Fibroblast of peridontal ligament (primary cell): ENCODE results near the gene NCAM2.

ENCODE experiments used
- DNase-seq: peaks from one replicate; pipeline ENCODE4 v3.0.0-alpha.2; 2010; ENCODE audit errors: extremely low read depth

The NCAM2 gene

DNA sequence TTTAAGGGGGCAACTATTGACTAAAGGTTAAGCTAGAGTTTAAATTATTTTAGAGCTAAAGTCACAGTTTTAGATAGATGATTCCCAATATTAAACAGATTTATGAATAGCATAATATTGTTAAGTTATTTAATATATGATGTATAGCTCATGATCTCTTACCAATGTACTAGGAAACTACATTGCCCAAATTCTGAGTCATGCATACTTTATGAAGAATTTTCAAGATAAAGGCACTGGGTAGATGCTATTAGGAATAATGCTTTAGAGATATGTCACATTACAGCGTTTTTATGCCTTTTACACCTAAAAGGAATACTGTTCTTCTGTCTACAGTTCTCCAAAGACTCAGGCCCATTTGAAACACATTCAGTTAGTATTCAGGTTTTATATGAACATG, 215.1 kb downstream of the NCAM2 start:
- DNase-seq: no peak

DNA sequence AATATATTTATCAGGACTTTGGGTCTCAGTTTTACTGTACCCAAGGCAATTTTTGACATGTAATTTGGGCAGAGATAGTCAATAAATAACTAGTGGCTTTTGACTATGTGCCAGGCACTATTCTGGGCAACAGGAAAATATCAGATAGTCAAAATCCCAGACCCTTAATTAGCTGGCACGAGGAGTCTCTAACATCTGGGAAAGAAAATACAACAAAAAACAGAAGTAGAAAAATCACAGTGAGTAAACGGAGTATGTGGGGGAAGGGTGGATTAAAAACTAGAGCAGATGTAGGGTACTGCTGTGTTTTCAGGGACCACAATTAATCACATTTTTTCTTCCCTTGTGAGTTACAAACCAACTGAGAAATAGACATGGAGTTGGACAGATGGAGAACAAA, 217.8 kb downstream of the NCAM2 start:
- no peak for DNase-seq

DNA sequence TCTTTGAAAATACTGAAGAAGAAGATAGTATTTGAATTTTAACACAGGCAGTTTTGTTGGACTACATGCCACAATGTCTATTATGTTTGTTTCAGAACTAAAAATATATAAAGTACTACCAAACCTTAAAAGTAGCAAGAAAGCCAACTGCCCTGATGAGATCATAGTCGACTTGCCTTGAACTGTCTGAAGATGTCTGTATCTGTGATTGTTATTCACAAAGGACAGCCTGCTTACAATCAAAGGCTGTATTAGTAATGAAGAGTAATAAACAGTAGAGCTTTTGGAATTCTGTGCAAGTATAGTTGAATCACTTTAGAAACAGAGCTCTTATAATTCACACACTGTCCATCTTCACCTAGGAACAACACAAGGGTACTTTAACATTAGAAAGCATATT, 228.3 kb downstream of the NCAM2 start:
- DNase-seq: no peak

DNA sequence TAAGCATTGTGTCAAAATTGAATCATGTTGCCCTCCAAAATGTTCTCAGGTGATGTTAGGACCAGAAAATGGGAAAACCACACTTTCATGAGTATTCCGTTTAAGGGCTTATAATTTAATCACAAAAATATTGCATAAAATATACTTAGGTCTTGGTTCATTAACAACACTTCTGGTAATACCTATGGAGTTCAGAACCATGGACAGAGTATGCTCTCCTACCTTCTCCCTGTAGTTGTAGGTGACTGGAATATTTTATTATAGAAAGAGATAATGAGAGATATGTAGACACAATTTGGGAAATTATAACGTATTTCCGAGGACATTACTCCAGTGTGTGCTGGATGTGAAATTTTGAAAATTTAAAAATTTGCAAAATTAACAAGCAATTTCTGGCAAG, 232.5 kb downstream of the NCAM2 start:
- no peak for DNase-seq

DNA sequence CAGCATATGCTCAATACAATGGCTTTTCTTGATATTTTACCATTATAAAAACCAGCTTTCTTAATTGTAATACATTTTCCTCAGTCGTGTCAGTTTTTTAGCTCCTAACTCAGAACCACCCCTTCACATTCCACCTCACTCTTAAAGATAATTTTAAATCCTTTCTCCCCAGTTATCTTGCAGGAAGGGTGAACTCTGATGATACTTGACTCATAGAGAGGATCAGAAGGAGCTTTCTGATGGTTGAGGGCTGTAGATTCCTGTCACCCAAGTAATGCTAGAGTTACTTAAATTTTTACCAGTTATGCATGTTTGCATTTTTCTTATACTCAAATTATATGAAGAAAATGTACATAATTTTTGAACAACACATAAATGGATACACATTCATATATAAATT, 233.7 kb downstream of the NCAM2 start:
- DNase-seq: no peak

DNA sequence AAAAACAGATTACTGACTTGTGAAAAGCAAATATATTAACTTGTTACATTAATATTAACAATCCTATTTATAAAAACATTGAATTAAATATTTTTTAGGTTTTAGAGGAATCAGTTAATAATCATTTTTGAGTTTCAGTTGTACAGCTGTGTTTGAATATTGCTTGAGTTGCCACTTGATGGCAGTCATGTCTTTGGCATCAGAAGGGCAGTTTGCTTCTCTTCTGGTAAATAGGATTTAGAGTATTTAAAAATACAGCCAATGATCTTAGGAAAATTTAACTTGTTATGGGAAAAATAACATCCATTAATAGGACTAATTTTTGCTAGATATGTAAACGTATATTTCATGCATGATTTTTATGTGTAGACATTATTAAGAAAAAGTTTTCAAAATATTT, 234.1 kb downstream of the NCAM2 start:
- peak; percentile 82 for DNase-seq

DNA sequence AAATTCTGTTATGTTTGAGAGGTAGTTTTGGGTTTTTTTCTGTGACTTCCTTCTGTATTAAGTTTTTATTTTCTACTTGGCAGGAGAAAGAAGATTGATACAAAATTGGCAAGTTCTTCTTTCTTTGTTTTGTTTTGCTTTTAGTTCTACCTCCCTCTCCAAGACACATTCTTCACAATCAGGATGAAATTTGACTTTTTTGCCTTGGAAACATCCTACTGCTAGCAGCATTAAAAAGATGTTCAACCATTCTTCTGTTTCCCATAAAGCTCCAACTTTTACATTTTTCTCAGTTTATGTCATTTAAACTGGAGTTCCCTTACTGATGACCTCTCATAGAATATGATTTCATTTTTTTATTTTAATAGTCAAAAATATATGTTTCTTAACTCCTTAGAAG, 234.8 kb downstream of the NCAM2 start:
- DNase-seq: peak; percentile 54

DNA sequence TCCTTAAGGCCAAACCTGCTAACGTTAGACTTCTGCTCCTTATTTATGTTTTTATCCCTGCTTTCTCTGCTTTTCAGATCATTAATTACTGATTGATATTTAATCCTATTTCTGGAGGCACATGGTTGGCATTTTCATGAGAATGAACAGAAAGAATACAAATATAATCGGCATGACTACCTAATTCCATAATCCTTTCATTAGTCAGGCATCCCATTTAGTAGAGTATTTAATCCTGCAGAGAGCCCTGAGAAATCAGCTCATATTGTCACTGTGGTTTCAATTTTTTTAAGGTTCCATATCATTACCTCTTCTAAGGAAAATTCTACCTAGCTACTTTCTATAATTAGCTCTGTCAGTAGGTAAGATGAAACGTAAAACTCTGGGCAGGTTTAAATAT, 238.8 kb downstream of the NCAM2 start:
- no peak for DNase-seq

DNA sequence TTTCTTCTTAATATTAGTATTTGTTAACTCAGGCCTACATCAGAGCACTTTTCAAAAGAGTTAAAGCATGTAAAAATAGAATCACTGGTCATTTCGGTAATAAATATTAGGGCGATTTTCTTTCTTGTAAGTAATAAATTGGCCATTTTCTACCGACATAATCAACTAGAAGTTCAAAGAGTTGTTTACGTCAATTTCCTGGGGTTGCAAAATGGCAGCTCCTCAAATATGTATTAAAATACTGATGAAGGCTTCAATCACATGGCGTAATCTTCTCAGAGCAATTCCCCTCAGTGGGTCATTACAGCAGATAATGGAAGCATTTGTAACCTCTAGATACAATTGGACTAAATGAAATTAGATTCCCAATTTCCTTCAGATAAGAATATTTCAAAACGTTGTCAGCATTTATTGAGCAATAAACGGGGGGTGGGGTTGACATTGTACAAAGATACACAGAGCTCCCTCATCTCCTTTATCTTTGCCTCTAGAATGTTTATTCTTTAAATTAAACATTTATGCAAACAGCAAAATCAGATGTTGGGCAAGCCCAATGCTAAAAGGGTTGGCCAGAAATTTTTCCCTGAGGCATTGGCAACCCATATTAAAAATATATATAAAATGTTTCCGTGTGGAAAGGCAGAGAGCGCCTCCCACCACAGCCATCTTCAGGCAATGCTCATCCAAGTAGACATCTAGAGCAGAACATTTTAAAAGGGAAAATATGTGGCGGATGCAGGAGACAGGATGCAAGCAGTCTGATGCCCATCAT, 240.6 kb downstream of the NCAM2 start:
- DNase-seq: no peak

DNA sequence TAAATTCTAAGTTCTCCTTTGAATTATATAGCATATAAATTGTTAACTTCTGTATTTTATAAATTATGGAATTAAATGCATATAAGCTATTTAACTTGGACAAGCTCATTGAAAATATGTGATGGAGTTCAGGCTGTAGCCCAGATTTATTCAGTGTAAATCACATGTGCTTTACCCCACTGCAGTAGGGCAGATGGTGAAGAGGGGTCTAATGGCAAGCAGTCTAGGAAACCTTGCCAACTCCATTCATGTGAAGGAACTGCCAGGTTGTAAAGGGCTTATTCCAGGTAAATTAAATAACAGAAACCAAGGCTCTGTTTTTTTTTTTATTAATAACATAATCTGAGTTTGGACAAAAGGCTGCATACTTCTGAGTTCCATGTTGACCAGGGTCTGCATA, 243.2 kb downstream of the NCAM2 start:
- no peak for DNase-seq

DNA sequence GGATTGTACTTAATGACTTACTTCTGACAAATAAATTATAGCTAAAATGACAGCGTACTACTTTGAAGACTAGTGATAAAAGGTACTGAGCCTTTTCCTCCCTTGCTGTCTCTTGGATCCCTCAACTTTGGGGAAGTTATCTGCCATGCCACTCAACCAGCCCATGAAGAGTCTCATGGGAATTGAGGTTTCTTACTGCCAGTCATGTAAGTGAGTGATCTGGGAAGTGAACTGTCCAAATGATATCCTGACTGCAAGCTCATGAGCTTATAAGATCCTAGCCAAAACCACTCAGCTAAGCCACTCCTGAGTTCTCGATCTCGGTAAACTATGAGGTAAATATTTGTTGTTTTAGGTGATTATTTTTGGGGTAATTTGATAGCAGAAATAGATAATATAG, 247.8 kb downstream of the NCAM2 start:
- no peak for DNase-seq

DNA sequence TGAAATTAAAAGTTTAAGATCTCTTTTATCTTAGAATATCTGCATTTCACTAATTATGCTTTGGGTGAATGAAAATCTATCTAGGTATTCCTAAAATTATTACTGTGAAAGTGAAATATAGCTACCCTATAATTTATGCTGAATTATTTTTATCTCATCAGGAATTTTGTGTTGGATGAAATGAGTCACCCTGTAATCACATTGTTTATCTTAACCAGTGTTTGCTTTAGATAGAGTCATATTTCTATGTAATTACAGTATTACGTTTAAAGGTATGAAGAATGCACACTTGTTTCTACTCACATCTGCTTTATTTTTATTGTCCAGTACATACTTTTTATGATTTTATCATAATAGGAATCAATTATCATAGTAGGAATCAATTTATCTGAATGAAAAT, 249.2 kb downstream of the NCAM2 start:
- peak; percentile 28 for DNase-seq

DNA sequence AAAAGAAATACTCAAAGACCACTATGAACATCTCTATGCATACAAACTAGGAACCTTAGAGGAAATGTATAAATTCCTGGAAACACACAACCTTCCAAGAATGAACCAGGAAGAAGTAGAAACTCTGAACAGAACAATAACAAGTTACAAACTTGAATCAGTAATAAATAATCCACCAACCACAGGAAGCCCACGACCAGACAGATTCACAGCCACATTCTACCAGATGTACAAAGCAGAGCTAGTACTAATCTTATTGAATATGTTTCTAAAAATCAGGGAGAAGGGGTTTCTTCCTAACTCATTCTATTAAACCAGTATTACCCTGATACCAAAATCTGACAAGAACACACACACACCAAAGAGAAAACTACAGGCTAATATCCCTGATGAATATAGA, 263.8 kb downstream of the NCAM2 start:
- DNase-seq: no peak

DNA sequence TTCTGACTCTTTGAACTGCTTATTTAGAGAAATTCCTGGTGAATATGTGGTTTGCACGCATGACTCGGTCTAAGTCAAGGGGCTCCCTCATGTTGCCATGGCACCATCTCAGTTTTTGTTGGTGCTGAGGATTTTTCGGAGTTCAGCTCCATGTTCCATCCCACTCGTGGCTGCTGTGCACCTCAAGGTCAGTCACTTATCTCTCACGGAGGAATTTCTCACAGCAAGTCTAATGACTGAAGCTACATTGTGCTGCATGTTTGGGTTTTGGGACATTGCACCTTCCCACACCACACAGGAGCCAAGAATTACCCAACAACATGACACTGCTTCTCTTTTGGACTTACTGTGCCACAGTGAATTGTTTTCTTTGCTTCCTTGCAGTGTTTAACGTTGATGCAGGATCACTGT, 269.9 kb downstream of the NCAM2 start:
- peak; percentile 61 for DNase-seq

DNA sequence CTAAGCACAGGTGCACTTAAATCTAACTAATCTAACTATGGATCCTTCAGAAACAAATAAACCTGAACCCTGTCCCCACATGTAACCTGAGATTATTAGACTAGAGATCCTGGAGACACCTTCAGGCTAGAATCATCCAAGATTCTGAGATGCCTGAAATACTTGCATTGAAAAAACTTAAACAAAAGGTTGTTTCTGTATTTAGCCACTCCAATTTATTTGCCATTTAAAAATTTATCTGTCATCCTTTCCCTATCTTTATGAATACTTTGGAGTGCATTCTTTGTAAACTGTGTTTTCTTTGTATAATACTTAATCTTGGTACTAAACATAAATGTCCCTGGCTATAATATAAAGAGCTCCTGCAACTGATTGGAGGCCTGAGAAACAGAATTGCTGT, 270.7 kb downstream of the NCAM2 start:
- DNase-seq: no peak

DNA sequence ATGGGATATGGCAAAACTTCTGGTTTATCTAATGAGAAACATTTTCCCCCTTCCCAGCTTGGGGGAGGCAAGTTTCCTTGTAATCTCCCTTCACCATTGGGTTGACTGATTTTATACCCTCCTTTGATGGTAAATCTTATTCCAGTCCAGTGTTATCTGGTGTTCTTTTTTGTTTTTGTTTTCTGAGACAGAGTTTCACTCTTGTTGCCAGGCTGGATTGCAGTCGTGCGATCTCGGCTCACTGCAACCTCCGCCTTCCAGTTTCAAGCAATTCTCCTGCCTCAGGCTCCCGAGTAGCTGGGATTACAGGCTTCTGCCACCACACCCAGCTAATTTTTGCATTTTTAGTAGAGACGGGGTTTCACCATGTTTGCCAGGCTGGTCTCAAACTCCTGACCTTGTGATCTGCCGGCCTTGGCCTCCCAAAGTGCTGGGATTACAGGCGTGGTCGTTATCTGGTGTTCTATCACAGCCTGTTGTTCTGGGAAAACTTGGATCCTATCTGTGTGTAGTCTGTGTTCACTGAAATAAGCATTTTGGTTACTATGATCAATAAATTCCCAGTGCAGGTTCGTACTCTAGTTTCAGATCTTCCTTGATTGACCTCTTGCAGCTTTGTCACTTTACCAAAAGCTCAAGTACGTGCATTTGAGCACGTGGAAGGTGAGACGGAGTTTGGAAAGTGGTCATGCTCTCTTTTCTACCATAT, 281.1 kb downstream of the NCAM2 start:
- DNase-seq: no peak

DNA sequence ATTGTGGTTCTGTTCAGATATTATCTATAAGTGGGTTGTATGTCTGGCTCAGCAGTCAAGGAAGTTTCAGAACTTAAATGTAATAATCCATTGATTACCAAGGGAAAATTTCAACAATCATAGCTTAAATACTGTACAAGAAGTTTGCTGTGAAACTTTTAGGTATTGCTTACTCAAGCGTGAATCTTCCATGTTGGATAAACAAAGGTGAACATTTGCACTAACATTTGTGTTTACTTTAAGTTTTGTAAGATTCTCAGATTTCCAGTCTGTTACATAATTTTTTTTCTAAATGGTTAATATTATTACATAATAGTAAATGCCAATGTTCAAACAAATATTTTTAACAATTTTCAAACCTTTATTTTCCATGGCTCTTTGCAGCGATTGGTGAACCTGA, 285.6 kb downstream of the NCAM2 start:
- no peak for DNase-seq

DNA sequence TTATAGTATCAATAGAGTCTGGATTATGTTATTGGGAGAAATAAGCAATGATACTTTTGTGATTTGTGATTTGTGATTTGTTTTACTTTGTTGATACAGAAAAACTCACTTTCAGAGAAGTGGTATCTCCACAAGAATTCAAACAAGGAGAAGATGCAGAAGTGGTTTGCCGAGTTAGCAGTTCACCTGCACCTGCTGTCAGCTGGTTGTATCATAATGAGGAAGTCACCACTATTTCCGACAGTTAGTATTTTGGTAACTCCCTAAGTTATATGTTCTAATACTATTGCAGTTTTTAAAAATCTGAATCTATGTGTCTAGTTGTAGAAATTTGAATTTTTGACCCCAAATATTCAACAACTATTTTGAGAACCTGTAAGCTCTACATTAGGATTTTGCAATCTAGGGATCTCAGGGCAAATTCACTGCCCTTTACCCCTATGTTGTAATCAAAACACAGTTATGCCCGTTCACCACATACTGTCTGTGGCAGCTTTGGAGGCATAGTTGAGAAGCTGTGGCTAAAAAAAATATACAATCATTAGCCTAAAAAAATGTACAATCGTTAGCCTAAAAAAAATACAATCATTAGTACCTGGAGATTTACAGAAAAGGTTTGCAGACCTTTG, 288.1 kb downstream of the NCAM2 start:
- DNase-seq: no peak

DNA sequence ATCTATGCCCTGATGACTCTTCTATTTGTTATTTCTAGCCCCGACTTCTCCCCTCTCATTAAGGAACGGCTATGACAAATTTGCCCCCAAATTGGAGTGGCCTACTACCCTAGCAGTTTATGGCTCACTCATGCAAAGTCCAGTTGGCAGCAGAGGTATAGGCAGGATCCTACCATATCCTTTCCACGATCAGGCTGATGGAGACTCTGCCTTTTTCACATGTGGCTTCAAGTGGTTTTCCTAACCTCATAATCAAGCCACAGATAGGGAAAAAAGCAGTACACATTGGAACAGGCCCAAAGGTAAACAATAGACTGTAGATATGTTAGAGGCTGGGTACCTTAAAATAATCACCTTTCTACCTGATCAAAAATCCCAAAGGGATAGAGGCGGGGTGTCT, 292.5 kb downstream of the NCAM2 start:
- DNase-seq: no peak

DNA sequence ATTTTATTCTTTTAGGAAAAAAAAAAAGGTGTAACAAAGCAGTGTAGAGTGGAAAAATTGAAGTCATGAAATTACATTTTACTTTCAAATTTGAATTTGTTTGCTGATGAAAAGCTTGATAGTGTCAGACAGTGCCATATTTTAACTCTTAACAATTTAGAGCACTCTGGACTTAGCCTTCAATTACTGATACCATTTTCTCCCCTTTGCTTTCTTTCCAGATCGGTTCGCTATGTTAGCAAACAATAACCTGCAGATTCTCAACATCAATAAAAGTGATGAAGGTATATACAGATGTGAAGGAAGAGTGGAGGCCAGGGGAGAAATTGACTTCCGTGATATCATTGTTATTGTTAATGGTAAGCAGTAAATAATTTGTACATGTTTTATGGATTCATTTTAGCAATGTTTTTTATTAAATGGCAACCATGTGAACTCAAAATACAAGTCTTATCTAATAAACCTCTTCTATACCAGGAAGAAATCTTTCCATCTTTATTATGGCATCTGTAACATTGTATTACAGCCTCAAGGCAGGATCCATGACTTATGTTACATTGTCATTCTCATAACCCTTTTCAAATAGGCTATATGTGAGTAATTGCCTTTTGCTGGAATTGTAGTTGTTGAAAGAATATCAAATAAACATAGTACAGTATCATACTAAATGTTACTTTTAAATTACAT, 293.8 kb downstream of the NCAM2 start:
- DNase-seq: no peak

DNA sequence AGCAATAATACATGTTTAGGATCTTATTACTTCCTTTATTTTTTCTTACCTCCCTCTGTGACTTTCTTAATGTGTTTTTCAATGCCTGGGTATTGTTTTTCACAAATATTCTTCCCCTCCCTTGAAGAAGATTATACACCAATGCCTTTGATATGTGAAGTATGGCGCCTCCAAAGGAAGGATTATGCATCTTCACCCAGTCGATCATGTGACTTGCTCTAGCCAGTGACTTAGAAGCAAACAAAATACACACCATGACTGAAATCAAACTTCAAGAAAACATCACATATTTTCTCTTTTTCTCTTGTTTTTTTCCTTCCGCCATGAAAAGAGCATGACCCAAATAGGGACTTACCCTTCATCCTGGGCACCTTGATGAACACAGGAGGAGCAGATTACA, 297.1 kb downstream of the NCAM2 start:
- no peak for DNase-seq

DNA sequence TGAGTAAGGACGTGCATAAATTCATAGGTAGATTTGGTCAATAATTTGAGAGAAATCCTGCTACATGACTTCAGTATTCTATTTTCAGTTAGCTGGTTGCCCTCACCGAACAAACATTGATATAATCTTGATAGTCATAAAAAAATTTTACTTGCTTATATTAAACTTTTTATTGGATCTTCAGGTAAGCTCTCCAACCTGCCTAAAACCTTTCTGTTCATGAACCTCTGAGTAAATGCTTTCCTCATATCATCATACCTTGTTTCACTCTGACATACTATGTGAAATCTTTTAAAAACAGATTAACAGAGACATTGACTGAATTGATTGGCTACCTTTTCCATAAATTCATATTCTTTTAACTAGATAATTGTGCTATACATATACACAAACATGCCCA, 299.0 kb downstream of the NCAM2 start:
- no peak for DNase-seq

DNA sequence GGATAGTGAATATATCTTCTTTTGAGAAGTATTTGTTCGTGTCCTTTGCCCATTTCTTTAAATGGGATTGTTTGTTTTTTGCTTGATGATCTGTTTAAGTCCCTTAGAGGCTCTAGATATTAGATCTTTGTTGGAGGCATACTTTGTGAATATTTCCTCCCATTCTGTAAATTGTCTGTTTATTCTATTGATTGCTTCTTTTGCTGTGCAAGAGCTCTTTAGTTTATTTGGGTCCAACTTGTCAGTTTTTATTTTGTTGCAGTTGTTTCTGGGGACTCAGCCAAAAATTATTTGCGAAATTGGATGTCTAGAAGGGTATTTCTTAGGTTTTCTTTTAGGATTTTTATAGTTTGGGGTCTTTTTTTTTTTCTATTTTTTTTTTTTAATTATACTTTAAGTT, 302.8 kb downstream of the NCAM2 start:
- DNase-seq: no peak
